HG03432 (cell line): ENCODE results near the gene SELP.

ENCODE experiments used
- ATAC-seq: cut with Tn5 transposase; IDR thresholded peaks from one replicate; pipeline ENCODE4 v1.9.1; 2021; ENCODE audit warnings: mild to moderate bottlenecking, moderate library complexity; ENCODE audit not compliant: unreplicated experiment

The SELP gene

GRCh38 chr1:169623132-169623926 is 6.6 kb downstream of the SELP start:
- no peak for ATAC-seq

- ATAC-seq, result no peak
These were observed 9.4 kb downstream of the SELP start for GRCh38 chr1:169620565-169620964.

GRCh38 chr1:169618367-169618766 is 11.6 kb downstream of the SELP start:
- ATAC-seq, result no peak

- ATAC-seq, result no peak
These were observed 14.1 kb downstream of the SELP start for GRCh38 chr1:169615803-169616202.

GRCh38 chr1:169610858-169611257 is 19.1 kb downstream of the SELP start:
- no peak for ATAC-seq

- ATAC-seq, result no peak
These were observed 19.8 kb downstream of the SELP start for GRCh38 chr1:169610108-169610507.

- ATAC-seq, result no peak
These were observed 21.7 kb downstream of the SELP start for GRCh38 chr1:169608226-169608625.

GRCh38 chr1:169604781-169605560 is 25.0 kb downstream of the SELP start:
- peak; percentile 64 for ATAC-seq

- no peak for ATAC-seq
These were observed 28.6 kb downstream of the SELP start for GRCh38 chr1:169601096-169601881.

- ATAC-seq, result peak; percentile 50
These were observed 33.9 kb downstream of the SELP start for GRCh38 chr1:169595764-169596711.

GRCh38 chr1:169594391-169594790 is 35.5 kb downstream of the SELP start:
- peak; percentile 84 for ATAC-seq

GRCh38 chr1:169590932-169591331 is 39.0 kb downstream of the SELP start:
- no peak for ATAC-seq

- ATAC-seq, result no peak
These were observed 41.0 kb downstream of the SELP start for GRCh38 chr1:169588785-169589485.

GRCh38 chr1:169588112-169588511 is 41.8 kb downstream of the SELP start:
- no peak for ATAC-seq

- peak; percentile 99 for ATAC-seq
These were observed 43.3 kb downstream of the SELP start, which contains the start of gene F5 for GRCh38 chr1:169586395-169587255. TSS of gene F5 (minus strand) at chr1:169586481. CDS start at chr1:169586386, 95 bp downstream.

- ATAC-seq, result peak; percentile 29
These were observed 43.9 kb downstream of the SELP start for GRCh38 chr1:169586067-169586394.

GRCh38 chr1:169585181-169585580 is 44.7 kb downstream of the SELP start:
- ATAC-seq, result no peak

- ATAC-seq, result no peak
These were observed 45.3 kb downstream of the SELP start for GRCh38 chr1:169584483-169585144.
